Adrenal gland (tissue), 5 donors: ENCODE measurements around the gene ADORA1.

ENCODE experiments used
- POLR2A ChIP-seq, 2 donors: fragments of 450-650 bp; IDR thresholded peaks; one replicate each; pipeline ENCODE4 v1.6.1; 2017; ENCODE audit warnings: antibody characterized with exemption in 2 of 2, mild to moderate bottlenecking in 2 of 2, moderate library complexity in 1 of 2
- TF ChIP-seq, protein P1 (sequence below), 6 experiments: fragments of 450-650 bp in 4 of 6; fragments of 200-600 bp in 2 of 6; sonication (generic) in 1 of 6; IDR thresholded peaks; 1 replicate in 5 of 6; 2 replicates in 1 of 6; pipeline versions ENCODE4 v1.5.1 to v1.8.0; 2016 to 2021; ENCODE audit warnings: antibody characterized with exemption in 6 of 6, mild to moderate bottlenecking in 2 of 6, moderate library complexity in 1 of 6
- donor health status: DM: no; HTN: no; CAD: no.

DNA sequence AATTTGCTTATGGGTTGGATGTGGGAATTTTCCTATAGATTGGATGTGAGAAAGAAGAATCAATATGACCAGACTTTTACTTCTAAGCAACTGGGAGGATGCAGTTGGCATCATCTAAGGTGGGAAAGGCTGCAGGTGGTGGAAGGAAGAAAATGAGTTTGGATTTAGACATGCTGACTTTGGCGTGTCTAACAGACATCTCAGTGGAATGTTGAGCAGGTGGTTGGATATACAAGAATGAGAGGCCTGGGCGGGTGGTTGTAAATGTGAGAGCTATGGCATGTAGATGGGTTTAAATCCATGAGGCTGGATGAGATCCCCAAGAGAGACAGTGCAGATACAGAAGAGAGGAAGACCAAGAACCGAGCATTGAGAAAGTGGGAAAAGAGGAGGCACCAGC, 10.5 kb downstream of the ADORA1 start:
- TF ChIP-seq, protein P1, sequence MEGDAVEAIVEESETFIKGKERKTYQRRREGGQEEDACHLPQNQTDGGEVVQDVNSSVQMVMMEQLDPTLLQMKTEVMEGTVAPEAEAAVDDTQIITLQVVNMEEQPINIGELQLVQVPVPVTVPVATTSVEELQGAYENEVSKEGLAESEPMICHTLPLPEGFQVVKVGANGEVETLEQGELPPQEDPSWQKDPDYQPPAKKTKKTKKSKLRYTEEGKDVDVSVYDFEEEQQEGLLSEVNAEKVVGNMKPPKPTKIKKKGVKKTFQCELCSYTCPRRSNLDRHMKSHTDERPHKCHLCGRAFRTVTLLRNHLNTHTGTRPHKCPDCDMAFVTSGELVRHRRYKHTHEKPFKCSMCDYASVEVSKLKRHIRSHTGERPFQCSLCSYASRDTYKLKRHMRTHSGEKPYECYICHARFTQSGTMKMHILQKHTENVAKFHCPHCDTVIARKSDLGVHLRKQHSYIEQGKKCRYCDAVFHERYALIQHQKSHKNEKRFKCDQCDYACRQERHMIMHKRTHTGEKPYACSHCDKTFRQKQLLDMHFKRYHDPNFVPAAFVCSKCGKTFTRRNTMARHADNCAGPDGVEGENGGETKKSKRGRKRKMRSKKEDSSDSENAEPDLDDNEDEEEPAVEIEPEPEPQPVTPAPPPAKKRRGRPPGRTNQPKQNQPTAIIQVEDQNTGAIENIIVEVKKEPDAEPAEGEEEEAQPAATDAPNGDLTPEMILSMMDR (IDR thresholded peaks at IDR 0.05): no peak
- TF ChIP-seq POLR2A (IDR thresholded peaks at IDR 0.05): no peak
